SKM-1 treated with dmso at 0.1 percent for 144 hours (cell line): ENCODE data around the gene GRIN1.
A peak's percentile ranks its signal among the peaks of the same experiment; 100 is the strongest.
"Not testable (repeated sequence)": the region's sequence is repeated elsewhere in the genome, so short reads cannot be mapped to it uniquely, and the experiment has no call there.

ENCODE experiments used
- DNase-seq: peaks from one replicate; lab custom pipeline; 2025; ENCODE audit not compliant: unreplicated experiment; lab: John Stamatoyannopoulos, UW

The GRIN1 gene

GRCh38 chr9:137111788-137112563 is 27.0 kb upstream of the GRIN1 start:
- no peak for DNase-seq

DNA sequence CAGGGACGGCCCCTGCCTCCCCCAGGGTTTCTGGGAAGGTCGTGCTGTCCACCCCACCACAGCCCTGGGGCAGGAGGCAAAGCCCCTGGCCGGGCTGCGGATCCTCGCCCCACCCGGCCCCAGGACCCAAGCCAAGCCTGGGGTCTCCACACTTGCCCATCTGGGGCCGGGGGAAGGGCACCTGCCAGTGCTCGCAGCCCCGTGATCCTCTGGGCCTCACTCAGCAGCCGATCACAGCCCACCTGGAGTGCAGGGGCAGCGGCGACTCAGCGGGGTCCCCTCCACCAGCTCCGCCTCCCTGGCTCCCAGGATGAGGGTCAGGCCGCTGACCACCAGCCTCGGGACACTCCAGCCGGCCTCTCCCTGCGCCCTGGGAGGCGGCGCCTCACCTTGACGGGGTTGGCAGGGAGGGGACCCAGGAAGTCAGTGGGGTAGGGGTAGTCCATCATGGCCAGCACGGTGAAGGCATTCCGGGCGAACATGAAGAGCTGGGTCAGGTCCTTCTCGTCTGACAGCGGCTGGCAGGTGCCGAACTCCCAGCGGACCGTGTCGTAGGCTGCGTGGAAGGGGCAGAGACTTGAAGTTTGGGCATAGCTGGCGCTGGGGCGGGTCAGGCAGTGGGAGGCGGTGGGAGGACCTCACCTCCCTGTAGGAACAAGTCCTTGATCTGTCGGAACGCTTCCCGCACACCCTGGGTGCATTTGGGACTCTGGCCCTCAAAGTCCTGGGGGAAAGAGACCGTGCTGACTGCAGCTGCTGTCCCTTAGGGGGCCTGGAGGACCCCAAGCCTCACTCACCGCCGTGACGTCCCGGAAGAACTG is 26.2 kb upstream of the GRIN1 start:
- DNase-seq, result no peak

GRCh38 chr9:137113385-137114159 is 25.4 kb upstream of the GRIN1 start:
- no peak for DNase-seq

DNA sequence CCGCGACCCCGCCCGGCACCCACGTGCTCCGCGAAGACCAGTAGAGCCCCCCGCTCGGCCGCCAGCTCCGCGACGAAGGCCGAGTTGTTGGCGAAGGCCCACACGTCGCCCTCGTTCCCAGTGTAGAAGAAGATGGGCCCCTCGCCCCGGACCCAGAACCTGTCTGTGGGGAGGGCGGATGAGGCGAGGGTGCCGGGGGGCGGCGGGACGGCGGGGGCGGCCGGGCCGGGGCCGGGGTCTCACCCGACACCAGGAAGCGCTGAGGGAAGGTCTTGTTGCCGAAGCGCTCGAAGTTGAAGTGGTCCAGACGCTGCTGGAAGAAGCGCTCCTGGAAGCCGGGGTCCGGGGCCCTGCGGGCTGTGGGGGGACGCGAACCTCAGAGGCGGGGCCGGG is 24.7 kb upstream of the GRIN1 start:
- DNase-seq, result no peak

- peak; percentile 51 for DNase-seq
These were observed 24.2 kb upstream of the GRIN1 start, which contains the start of gene DPP7 for GRCh38 chr9:137114613-137115393. Gene DPP7, minus strand, starts transcription at chr9:137114733. Its CDS starts 20 bp downstream, at chr9:137114713.

DNA sequence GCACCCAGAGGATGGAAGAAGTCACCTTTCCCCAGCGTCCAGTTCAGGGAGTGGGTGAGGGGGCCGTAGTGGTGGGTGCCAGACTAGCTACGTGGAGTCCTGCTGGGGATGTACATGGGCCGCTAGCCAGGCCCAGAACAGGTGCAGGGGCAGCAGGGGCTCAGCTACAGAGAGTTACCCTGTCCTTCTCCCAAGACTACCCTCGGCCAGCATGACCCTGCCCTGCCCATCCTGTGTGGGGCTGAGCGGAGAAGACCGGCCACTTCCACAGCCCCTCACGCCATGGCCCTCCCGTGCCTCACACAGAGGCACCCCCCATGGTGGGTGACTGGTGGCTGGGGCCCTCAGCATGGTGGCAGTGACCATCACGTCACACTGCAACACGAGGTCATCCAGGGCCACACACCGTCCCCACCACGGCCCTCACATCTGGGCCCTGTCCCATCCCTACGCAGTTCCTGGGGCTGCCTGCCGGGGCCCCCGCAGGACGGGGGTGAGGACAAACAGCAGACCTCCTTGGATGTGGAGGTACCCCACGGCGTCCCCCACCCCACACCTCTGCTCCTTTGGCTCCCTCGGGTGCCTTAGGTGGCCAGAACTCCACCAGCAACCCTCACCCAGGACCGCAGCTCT is 23.4 kb upstream of the GRIN1 start:
- DNase-seq, result no peak

GRCh38 chr9:137116027-137116507 is 22.9 kb upstream of the GRIN1 start:
- no peak for DNase-seq

DNA sequence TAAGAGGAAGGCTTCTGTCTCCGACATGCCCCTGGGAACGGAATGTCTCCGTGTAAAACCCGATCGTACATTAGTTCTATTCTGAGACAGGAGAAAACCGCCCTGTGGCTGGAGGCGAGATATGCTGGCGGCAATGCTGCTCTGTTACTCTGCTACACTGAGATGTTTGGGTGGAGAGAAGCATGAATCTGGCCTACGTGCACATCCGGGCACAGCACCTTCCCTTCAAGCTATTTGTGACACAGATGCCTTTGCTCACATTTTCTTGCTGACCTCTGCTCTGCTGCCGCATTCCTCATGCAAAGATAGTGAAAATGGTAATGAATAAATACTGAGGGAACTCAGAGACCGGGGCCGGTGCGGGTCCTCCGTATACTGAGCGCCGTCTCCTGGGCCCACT is 22.2 kb upstream of the GRIN1 start:
- DNase-seq, result no peak

DNA sequence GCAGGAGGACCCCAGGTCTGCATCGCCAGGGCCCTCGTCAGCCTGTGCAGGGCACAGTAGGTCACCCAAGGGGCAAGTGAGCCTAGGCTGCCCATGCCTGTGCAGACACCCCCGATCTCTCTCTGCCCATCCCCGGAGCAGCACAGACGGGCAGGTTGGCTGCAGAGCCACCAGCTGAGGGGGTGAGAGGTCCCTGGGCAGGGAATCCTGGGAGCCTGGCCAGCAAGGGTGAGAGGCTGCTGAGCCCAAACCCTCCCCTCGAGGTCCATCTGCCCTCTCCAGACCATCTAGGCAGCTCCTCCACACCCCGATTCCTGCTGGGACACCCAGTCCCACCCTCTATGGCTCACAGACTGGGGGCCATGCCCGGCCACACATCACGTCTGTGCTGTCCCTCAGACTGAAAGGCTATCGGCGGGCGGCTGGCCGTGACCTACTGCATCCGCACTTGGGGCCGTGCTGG is 21.7 kb upstream of the GRIN1 start:
- DNase-seq, result no peak

DNA sequence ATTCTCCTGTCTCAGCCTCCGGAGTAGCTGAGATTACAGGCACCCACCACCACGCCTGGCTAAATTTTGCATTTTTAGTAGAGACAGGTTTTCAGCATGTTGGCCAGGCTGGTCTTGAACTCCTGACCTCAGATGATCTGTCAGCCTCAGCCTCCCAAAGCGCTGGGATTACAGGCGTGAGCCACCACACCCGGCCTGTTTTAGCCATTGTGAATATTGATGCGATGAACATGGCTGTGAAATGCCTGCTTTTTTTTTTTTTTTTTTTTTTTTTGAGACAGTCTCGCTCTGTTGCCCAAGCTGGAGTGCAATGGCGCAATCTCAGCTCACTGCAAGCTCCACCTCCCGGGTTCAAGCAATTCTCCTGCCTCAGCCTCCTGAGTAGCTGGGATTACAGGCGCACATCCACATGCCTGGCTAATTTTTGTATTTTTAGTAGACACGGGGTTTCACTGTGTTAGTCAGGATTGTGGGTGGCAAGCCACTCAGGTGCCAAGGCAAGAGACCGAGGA is 20.8 kb upstream of the GRIN1 start:
- DNase-seq, result not testable (repeated sequence)

GRCh38 chr9:137121927-137122795 is 16.8 kb upstream of the GRIN1 start:
- not testable (repeated sequence) for DNase-seq

- DNase-seq, result not testable (repeated sequence)
These were observed 16.0 kb upstream of the GRIN1 start for GRCh38 chr9:137122796-137123467.

DNA sequence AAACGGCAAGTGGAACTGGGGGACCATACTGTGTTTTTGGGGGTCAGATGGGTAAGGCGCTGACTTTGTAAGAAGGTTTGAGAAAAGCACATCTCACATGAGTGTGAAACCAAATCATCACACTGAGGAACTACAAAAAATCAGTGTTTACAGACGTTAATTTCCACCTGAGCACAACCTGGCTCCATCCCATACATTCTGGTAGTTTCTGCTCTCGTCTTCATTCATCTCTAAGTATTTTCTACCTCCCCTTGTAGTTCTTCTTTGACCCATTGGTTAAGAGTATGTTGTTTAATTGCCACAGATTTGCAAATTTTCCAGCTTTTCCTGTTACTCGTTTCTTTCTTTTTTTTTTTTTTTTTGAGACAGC is 15.5 kb upstream of the GRIN1 start:
- no peak for DNase-seq

DNA sequence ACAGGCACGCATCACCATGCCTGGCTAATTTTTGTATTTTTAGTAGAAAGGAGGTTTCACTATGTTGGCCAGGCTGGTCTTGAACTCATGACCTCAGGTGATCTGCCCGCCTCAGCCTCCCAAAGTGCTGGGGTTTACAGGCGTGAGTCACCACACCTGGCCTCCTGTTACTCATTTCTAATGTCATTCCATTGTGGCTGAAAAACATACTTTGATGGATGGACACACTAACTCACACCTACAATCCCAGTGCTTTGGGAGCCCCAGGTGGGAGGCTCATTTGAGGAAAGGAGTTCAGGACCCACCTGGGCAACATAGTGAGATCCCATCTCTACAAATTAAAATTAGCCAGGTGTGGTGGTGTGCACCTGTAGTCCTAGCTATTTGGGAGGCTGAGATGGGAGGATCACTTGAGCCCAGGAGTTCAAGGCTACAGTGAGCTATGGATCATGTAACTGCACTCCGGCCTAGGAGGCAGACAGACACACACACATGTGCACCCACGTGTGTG is 14.9 kb upstream of the GRIN1 start:
- not testable (repeated sequence) for DNase-seq

- peak; percentile 28 for DNase-seq
These were observed 12.2 kb upstream of the GRIN1 start for GRCh38 chr9:137126786-137127185.

DNA sequence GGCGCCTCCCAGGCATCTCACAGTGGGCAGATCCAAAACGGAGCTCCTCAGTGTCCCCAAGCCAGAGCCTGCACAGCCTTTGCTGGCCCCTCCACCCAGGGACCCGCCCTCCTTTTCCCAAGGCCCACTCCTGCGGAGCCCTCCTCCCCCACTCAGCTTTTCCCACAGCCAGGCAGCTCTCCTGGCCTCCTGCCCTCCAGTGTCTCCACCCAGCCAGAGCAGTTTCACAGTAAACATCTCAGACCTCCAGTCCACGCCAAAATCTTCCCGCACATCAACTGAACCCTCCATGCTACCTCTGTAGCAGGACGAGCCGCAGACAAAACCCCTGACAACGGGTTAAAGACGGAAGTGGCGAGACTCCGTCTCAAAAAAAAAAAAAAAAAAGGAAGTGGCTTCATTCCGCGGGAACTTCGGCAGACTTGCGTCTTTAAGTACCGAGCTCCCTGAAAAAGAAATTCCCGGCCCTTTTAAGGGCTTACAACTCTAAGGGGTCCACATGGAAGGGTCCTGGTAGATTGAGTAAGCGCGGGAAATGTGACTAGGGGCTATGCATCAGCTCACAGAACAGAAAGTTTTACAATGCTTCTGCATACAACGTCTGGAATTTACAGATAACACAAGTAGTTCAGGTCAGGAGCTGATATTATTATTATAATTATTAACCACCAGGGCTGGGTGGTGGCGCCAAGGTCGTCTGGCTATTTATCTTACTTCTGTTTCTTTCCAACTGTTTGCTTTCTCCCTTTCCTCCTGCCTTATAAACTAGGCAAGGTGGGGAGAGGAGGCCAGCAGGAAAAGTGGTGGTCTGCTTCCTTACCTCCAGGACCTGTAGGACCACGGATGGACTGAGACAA is 11.4 kb upstream of the GRIN1 start:
- DNase-seq, result peak; percentile 59
